ENCODE measurements around the gene RASSF3. TPM values are rescaled to one million over a fixed set of nuclear protein-coding genes. Genes with fewer than 3 reads are reported as not detected.

The RASSF3 gene
- total RNA-seq, 1 donor from 2014 or later = 43.1 TPM

DNA sequence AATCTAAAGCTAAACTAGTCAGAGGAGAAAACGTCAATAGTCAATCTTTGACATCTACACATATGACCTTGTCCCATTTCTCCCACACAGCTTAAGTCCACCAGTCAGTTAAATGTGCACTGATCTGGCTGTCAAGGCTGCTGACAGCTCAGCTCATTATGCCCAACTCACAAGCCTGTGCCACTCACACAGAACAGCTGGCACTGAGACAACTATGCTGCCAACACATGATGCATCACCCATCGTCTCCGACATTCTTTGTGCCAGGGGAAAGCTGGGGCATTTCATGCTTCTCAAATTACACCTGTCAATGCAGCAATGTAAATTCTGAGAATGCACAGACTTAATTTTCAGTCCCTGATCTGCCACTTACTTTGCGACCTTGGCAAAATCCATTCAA, 123.6 kb downstream of the RASSF3 start:
- peaks cover 42% of the 10 kb centered on the region for H3K36me3 Mint-ChIP-seq (ENCODE audit: low read depth)
- no peak for DNase-seq
- intact Hi-C loops (cut with micrococcal nuclease) = no loop called here
- H3K9me3 Mint-ChIP-seq = no peaks in the 10 kb centered on the region
- H3K27me3 Mint-ChIP-seq = no peaks in the 10 kb centered on the region
- no peak overlapping the region for H3K4me3 Mint-ChIP-seq
- H3K4me1 Mint-ChIP-seq = peaks cover 26% of the 10 kb centered on the region
- no peak overlapping the region for H3K27ac Mint-ChIP-seq

DNA sequence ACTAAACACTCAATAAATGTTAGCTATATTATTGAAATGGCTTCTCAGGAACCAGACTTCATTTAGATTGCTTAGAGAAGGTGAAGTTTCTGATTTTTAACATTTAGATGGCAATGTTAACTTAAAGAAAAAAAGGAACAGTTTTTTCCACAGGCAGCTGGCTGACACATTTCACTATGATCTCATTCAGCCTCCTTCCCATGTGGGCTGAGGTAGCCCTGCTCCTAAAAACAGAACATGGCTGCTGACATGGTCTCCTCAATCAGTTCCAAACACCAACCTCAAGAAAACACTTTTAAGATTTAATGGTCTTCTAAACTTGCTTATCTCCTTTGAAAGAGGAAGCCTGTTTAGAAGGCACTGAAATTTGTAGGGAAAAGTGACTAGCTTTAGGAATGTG, 125.1 kb downstream of the RASSF3 start:
- H3K36me3 Mint-ChIP-seq (ENCODE audit: low read depth) = peaks cover 53% of the 10 kb centered on the region
- peaks cover 23% of the 10 kb centered on the region for H3K4me1 Mint-ChIP-seq
- DNase-seq = no peak
- H3K9me3 Mint-ChIP-seq = no peaks in the 10 kb centered on the region
- H3K27ac Mint-ChIP-seq = no peak overlapping the region
- intact Hi-C loops (cut with micrococcal nuclease) = no loop called here
- H3K4me3 Mint-ChIP-seq = no peak overlapping the region
- H3K27me3 Mint-ChIP-seq = no peaks in the 10 kb centered on the region

GRCh38 chr12:64736771-64737170, 126.5 kb downstream of the RASSF3 start:
- Mint-ChIP-seq H3K4me3 (no peak overlapping the region), H3K27ac (no peak overlapping the region), H3K36me3 (ENCODE audit: low read depth) (peaks cover 57% of the 10 kb centered on the region), H3K27me3 (no peaks in the 10 kb centered on the region), H3K4me1 (peaks cover 15% of the 10 kb centered on the region), H3K9me3 (no peaks in the 10 kb centered on the region)
- DNase-seq = no peak
- intact Hi-C loops (cut with micrococcal nuclease) = no loop called here

DNA sequence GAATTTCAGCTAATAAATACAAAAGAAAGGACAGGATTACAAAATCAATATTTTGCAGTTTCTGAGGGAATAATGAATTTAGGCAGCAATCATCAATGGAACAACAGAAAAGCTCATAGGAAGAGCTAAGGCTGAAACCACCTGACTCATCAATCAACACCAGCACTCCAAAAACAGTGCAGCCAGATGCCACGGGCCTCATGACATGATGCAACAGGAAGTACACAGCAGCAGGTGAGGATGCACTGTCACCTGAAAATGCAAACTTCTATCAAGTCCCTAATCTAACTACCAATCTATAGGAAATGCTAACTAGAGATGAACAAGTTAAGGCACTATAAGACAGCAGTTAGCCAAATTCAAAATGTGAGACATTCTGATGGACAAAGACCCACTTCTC, 127.2 kb downstream of the RASSF3 start:
- intact Hi-C loops (cut with micrococcal nuclease) = no loop called here
- Mint-ChIP-seq H3K36me3 (ENCODE audit: low read depth) (peaks cover 62% of the 10 kb centered on the region), H3K27me3 (no peaks in the 10 kb centered on the region), H3K4me1 (peaks cover 15% of the 10 kb centered on the region), H3K9me3 (no peaks in the 10 kb centered on the region), H3K4me3 (no peak overlapping the region), H3K27ac (peak overlapping the region; percentile 72)
- peak; percentile 74 for DNase-seq

- intact Hi-C loops (cut with micrococcal nuclease) = no loop called here
- peaks cover 64% of the 10 kb centered on the region for H3K36me3 Mint-ChIP-seq (ENCODE audit: low read depth)
- peaks cover 18% of the 10 kb centered on the region for H3K4me1 Mint-ChIP-seq
- no peak overlapping the region for H3K4me3 Mint-ChIP-seq
- no peak for DNase-seq
- H3K27me3 Mint-ChIP-seq = no peaks in the 10 kb centered on the region
- no peak overlapping the region for H3K27ac Mint-ChIP-seq
- H3K9me3 Mint-ChIP-seq = no peaks in the 10 kb centered on the region
Measured at GRCh38 chr12:64739778-64740177, 129.5 kb downstream of the RASSF3 start.

GRCh38 chr12:64740646-64741045, 130.4 kb downstream of the RASSF3 start:
- H3K4me1 Mint-ChIP-seq = peaks cover 18% of the 10 kb centered on the region
- H3K4me3 Mint-ChIP-seq = no peak overlapping the region
- H3K27me3 Mint-ChIP-seq = no peaks in the 10 kb centered on the region
- no peak for DNase-seq
- H3K36me3 Mint-ChIP-seq (ENCODE audit: low read depth) = peaks cover 64% of the 10 kb centered on the region
- no peaks in the 10 kb centered on the region for H3K9me3 Mint-ChIP-seq
- no peak overlapping the region for H3K27ac Mint-ChIP-seq
- intact Hi-C loops (cut with micrococcal nuclease) = no loop called here

- H3K4me1 Mint-ChIP-seq = peaks cover 11% of the 10 kb centered on the region
- H3K9me3 Mint-ChIP-seq = no peaks in the 10 kb centered on the region
- H3K27me3 Mint-ChIP-seq = no peaks in the 10 kb centered on the region
- intact Hi-C loops (cut with micrococcal nuclease) = no loop called here
- DNase-seq = no peak
- no peak overlapping the region for H3K27ac Mint-ChIP-seq
- H3K36me3 Mint-ChIP-seq (ENCODE audit: low read depth) = peaks cover 56% of the 10 kb centered on the region
- no peak overlapping the region for H3K4me3 Mint-ChIP-seq
Measured at GRCh38 chr12:64742416-64742815, 132.1 kb downstream of the RASSF3 start.

DNA sequence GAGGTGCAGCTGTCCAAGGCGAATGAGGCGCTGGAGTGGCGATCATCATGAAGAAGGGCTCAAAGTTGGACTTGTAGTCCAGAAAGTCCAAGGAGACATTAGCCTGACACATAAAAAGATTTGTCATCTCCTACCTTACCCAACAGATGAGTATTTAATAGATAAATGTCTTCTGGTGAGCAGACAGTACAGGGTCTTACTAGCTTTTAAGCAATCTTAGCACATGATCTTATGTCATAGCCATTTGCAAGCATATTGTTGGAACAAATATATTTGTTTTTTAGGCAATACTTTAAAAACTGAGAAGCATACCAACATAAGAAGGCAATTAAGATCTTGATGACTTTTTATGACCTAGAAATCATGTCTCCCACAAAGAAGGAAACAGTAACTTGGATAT, 132.9 kb downstream of the RASSF3 start:
- Mint-ChIP-seq H3K4me3 (no peak overlapping the region), H3K4me1 (peaks cover 7% of the 10 kb centered on the region), H3K27ac (no peak overlapping the region), H3K36me3 (ENCODE audit: low read depth) (peaks cover 51% of the 10 kb centered on the region), H3K9me3 (no peaks in the 10 kb centered on the region), H3K27me3 (no peaks in the 10 kb centered on the region)
- intact Hi-C loops (cut with micrococcal nuclease) = no loop called here
- no peak for DNase-seq

- Mint-ChIP-seq H3K36me3 (ENCODE audit: low read depth) (peaks cover 44% of the 10 kb centered on the region), H3K4me3 (no peak overlapping the region), H3K27ac (no peak overlapping the region), H3K4me1 (peaks cover 3% of the 10 kb centered on the region), H3K27me3 (no peaks in the 10 kb centered on the region), H3K9me3 (no peaks in the 10 kb centered on the region)
- DNase-seq = no peak
- intact Hi-C loops (cut with micrococcal nuclease) = no loop called here
Measured at GRCh38 chr12:64744422-64745258, 134.3 kb downstream of the RASSF3 start.

- no peak overlapping the region for H3K4me3 Mint-ChIP-seq
- no peak for DNase-seq
- intact Hi-C loops (cut with micrococcal nuclease) = no loop called here
- H3K4me1 Mint-ChIP-seq = peaks cover 3% of the 10 kb centered on the region
- no peak overlapping the region for H3K27ac Mint-ChIP-seq
- no peaks in the 10 kb centered on the region for H3K9me3 Mint-ChIP-seq
- H3K27me3 Mint-ChIP-seq = no peaks in the 10 kb centered on the region
- peaks cover 41% of the 10 kb centered on the region for H3K36me3 Mint-ChIP-seq (ENCODE audit: low read depth)
Measured at GRCh38 chr12:64745259-64745807, 135.0 kb downstream of the RASSF3 start.

DNA sequence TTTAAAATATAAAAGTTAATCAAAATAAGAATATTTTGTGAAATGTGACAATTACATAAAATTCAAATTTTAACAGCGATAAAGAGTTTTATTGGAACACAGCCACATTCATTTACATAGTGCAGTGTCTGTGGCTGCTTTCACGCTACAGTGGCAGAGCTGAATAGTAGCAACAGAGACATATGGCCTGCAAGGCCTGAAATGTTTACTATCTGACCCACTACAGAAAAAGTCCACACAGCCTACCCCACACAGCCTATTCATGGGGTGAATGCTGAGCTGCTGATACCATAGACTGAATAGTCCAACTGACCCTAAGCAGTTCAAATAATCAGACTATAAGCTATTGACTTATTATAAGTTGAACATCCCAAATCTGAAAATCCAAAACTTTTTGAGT, 135.7 kb downstream of the RASSF3 start:
- Mint-ChIP-seq H3K4me3 (no peak overlapping the region), H3K4me1 (peaks cover 3% of the 10 kb centered on the region), H3K36me3 (ENCODE audit: low read depth) (peaks cover 38% of the 10 kb centered on the region), H3K27me3 (no peaks in the 10 kb centered on the region), H3K27ac (no peak overlapping the region), H3K9me3 (no peaks in the 10 kb centered on the region)
- DNase-seq = no peak
- intact Hi-C loops (cut with micrococcal nuclease) = no loop called here

DNA sequence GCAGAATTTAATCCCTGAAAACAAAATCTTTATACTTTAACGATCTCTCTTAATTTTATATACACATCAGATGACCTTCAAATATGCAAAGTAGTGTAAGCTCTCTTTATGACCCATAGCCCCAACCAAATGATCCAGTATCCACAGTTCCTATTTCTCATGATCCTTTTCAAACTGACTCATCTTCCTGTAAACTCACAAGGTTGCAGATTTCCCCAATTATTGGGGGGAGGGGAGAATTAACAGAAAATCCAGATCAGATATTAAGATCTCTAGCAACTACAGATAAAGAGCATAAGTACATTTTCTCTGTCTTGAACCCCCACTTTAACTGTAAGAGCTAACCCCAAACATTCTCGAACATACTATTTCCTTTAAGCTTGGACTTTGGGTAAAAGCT, 136.4 kb downstream of the RASSF3 start:
- Mint-ChIP-seq H3K4me1 (peaks cover 3% of the 10 kb centered on the region), H3K27ac (no peak overlapping the region), H3K27me3 (no peaks in the 10 kb centered on the region), H3K4me3 (no peak overlapping the region), H3K36me3 (ENCODE audit: low read depth) (peaks cover 34% of the 10 kb centered on the region), H3K9me3 (no peaks in the 10 kb centered on the region)
- intact Hi-C loops (cut with micrococcal nuclease) = no loop called here
- DNase-seq = no peak
